Mesenchymal stem cell (in vitro differentiated cells and primary cell): ENCODE results near the gene LRRC10B.

Experiments used
- DNase-seq: peaks from one replicate; pipeline ENCODE4 v3.0.0-alpha.2; 2013
- H2AFZ ChIP-seq: one replicate; pipeline ENCODE4 v1.6.1; 2013; ENCODE audit warnings: low read depth, mild to moderate bottlenecking, control low read depth, inconsistent platforms, low read length, moderate library complexity
- H2AK5ac ChIP-seq: 2 replicates; pipeline ENCODE4 v1.6.1; 2013; ENCODE audit warnings: low read length, moderate library complexity, mild to moderate bottlenecking, inconsistent platforms; ENCODE audit not compliant: severe bottlenecking
- H2BK120ac ChIP-seq: one replicate; pipeline ENCODE4 v1.6.1; 2013; ENCODE audit warnings: low read depth, mild to moderate bottlenecking, inconsistent platforms, low read length, moderate library complexity
- H2BK12ac ChIP-seq, 2 experiments: one replicate each; pipeline ENCODE4 v1.6.1; 2013; ENCODE audit warnings: inconsistent platforms in 2 of 2, low read length in 2 of 2, mild to moderate bottlenecking in 2 of 2, moderate library complexity in 2 of 2, control low read depth in 1 of 2
- H2BK15ac ChIP-seq: one replicate; pipeline ENCODE4 v1.6.1; 2013; ENCODE audit warnings: mild to moderate bottlenecking, low read depth, inconsistent platforms; ENCODE audit not compliant: poor library complexity, severe bottlenecking
- H2BK5ac ChIP-seq: 2 replicates; pipeline ENCODE4 v1.6.1; 2013; ENCODE audit warnings: low read depth, mild to moderate bottlenecking, low read length, control low read depth, inconsistent platforms; ENCODE audit not compliant: poor library complexity, severe bottlenecking
- H3K14ac ChIP-seq, 2 experiments: one replicate each; pipeline ENCODE4 v1.6.1; 2013; ENCODE audit warnings: inconsistent platforms in 2 of 2, low read length in 2 of 2, control low read depth in 1 of 2, mild to moderate bottlenecking in 1 of 2, moderate library complexity in 1 of 2
- H3K18ac ChIP-seq, 2 experiments: one replicate each; pipeline ENCODE4 v1.6.1; 2013; ENCODE audit warnings: inconsistent platforms in 2 of 2, low read length in 2 of 2, control low read depth in 1 of 2, low read depth in 1 of 2, mild to moderate bottlenecking in 1 of 2
- H3K23ac ChIP-seq, 2 experiments: one replicate each; pipeline ENCODE4 v1.6.1; 2013; ENCODE audit warnings: inconsistent platforms in 2 of 2, low read length in 2 of 2, mild to moderate bottlenecking in 2 of 2, moderate library complexity in 2 of 2, control low read depth in 1 of 2
- H3K27ac ChIP-seq: 2 replicates; pipeline ENCODE4 v1.5.1; 2013; ENCODE audit warnings: mild to moderate bottlenecking, moderate library complexity, low read length, control low read depth, inconsistent platforms; ENCODE audit not compliant: poor library complexity, severe bottlenecking
- H3K27me3 ChIP-seq, 2 experiments: 2 replicates each; pipeline versions ENCODE4 v1.6.1 to v1.7.0; 2013; ENCODE audit warnings: low read length in 2 of 2, mild to moderate bottlenecking in 2 of 2, moderate library complexity in 2 of 2, control low read depth in 1 of 2, inconsistent platforms in 1 of 2; ENCODE audit not compliant: control insufficient read depth in 1 of 2, insufficient read depth in 1 of 2
- H3K36me3 ChIP-seq, 2 experiments: 2 replicates each; pipeline versions ENCODE4 v1.6.1 to v1.7.0; 2013; ENCODE audit warnings: low read length in 2 of 2, control low read depth in 1 of 2, inconsistent platforms in 1 of 2, low read depth in 1 of 2, mild to moderate bottlenecking in 1 of 2; ENCODE audit not compliant: insufficient read depth in 2 of 2, control insufficient read depth in 1 of 2
- H3K4ac ChIP-seq, 2 experiments: one replicate each; pipeline ENCODE4 v1.6.1; 2013; ENCODE audit warnings: inconsistent platforms in 2 of 2, low read length in 2 of 2, mild to moderate bottlenecking in 2 of 2, moderate library complexity in 2 of 2, control low read depth in 1 of 2, low read depth in 1 of 2
- H3K4me1 ChIP-seq: 2 replicates; pipeline ENCODE4 v1.6.1; 2013; ENCODE audit warnings: low read depth, low read length, control low read depth; ENCODE audit not compliant: control insufficient read depth, insufficient read depth
- H3K4me2 ChIP-seq: 2 replicates; pipeline ENCODE4 v1.6.1; 2013; ENCODE audit warnings: low read length, mild to moderate bottlenecking, inconsistent platforms; ENCODE audit not compliant: poor library complexity, severe bottlenecking
- H3K4me3 ChIP-seq, 2 experiments: 2 replicates each; pipeline versions ENCODE4 v1.5.1 to v1.7.0; 2013; ENCODE audit warnings: low read length in 2 of 2, mild to moderate bottlenecking in 2 of 2, control low read depth in 1 of 2, low read depth in 1 of 2; ENCODE audit not compliant: insufficient read depth in 1 of 2
- H3K79me1 ChIP-seq: replicated peaks from 2 replicates; pipeline ENCODE4 v1.6.1; 2013; ENCODE audit warnings: mild to moderate bottlenecking, control low read depth, low read length, inconsistent platforms; ENCODE audit not compliant: poor library complexity, severe bottlenecking
- H3K9ac ChIP-seq: 2 replicates; pipeline ENCODE4 v1.7.0; 2013; ENCODE audit warnings: mild to moderate bottlenecking, low read length, moderate library complexity
- H3K9me3 ChIP-seq: 2 replicates; pipeline ENCODE4 v1.7.0; 2013; ENCODE audit warnings: mild to moderate bottlenecking, low read length; ENCODE audit not compliant: control insufficient read depth
- H4K8ac ChIP-seq: one replicate; pipeline ENCODE4 v1.6.1; 2013; ENCODE audit warnings: inconsistent platforms, mild to moderate bottlenecking, low read length, moderate library complexity
- H4K91ac ChIP-seq: one replicate; pipeline ENCODE4 v1.6.1; 2013; ENCODE audit warnings: mild to moderate bottlenecking, low read length, inconsistent platforms
- WGBS: methylation state at CpG from one replicate; pipeline ENCODE4 v1.1.7; 2013; ENCODE audit warnings: mixed read lengths; 5-methylcytosine and 5-hydroxymethylcytosine counted together

LRRC10B gene

DNA sequence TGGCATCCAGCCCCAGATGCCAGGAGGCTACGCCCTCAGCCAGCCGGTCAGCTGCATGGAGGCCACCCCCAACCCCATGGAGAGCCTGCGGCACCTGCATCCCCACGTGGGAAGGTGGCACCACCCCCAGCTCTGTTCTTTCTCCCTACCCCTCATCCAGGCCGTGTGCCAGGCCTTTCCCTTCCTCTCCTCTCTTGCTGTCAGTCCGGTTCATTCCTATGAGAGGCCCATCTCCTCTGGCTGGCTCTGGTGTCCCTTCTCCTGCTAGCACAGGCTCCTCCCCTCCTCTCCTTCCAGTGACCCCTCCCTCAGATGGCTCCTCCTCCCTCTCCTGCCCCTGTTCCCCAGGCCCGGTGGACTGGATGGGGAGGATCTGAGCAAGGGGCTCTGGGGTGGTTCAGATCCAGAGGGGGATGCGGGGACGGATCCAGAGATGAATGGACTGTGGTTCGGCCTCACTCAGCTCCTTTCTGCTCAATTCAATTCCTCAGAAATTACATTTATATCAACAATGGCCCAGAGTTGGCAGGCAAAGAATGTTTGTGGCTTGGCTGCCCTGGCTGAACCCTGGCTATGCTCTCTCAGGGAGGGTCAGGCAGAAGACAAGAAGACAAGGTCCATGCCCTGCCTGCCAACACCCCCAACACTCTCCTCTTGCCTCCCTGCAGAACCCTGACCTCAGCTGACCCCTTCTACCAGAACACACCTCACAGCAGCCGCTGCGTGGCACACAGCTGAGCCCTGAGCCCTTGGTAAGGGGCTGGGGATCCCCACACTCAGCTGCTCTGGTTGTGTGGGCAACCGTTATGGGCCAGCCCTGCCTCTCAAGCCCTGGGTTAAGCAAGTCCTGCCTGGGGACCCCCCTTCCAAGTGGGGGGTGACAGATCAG lies 18.5 kb upstream of the LRRC10B start:
- H3K14ac ChIP-seq: peak overlapping the region in 1 of 2 experiments; percentile 18
- no peak overlapping the region for H2BK12ac ChIP-seq
- H3K36me3 ChIP-seq: no peaks in the 10 kb centered on the region
- peaks cover 32 to 37% of the 10 kb centered on the region in 2 experiments for H3K27me3 ChIP-seq
- H2BK15ac ChIP-seq: no peak overlapping the region
- H3K9me3 ChIP-seq: no peaks in the 10 kb centered on the region
- H3K23ac ChIP-seq: peak overlapping the region in 1 of 2 experiments; percentile 75
- H3K4me3 ChIP-seq: peak overlapping the region in 1 of 2 experiments; percentile 7
- H3K79me1 ChIP-seq: no peaks in the 10 kb centered on the region
- peak; percentile 24 for DNase-seq
- no peak overlapping the region for H3K4me2 ChIP-seq
- H3K27ac ChIP-seq: no peak overlapping the region
- 67% methylated on average over 12 of the region's 13 CpGs for WGBS
- H2BK5ac ChIP-seq: no peak overlapping the region
- peaks cover 12% of the 10 kb centered on the region for H3K4me1 ChIP-seq
- no peak overlapping the region for H3K9ac ChIP-seq
- H2AFZ ChIP-seq: no peak overlapping the region
- no peak overlapping the region for H2AK5ac ChIP-seq
- no peak overlapping the region for H3K4ac ChIP-seq
- no peak overlapping the region for H2BK120ac ChIP-seq
- peak overlapping the region in 1 of 2 experiments; percentile 50 for H3K18ac ChIP-seq
- peak overlapping the region; percentile 25 for H4K91ac ChIP-seq
- H4K8ac ChIP-seq: peak overlapping the region; percentile 32

GRCh38 chr11:61491736-61492395 lies 16.7 kb upstream of the LRRC10B start:
- Histone ChIP-seq H3K14ac (no peak overlapping the region), H2AFZ (no peak overlapping the region), H3K9me3 (no peaks in the 10 kb centered on the region), H3K23ac (no peak overlapping the region), H4K8ac (no peak overlapping the region), H3K9ac (no peak overlapping the region), H3K4me2 (no peak overlapping the region), H2BK12ac (no peak overlapping the region), H3K4ac (no peak overlapping the region), H2BK15ac (no peak overlapping the region), H3K27me3 (peaks cover 21 to 31% of the 10 kb centered on the region in 2 experiments), H3K79me1 (no peaks in the 10 kb centered on the region), H3K4me1 (peaks cover 10% of the 10 kb centered on the region), H3K18ac (no peak overlapping the region), H3K36me3 (no peaks in the 10 kb centered on the region), H2AK5ac (no peak overlapping the region), H4K91ac (no peak overlapping the region), H2BK5ac (no peak overlapping the region), H2BK120ac (no peak overlapping the region), H3K4me3 (no peak overlapping the region), H3K27ac (no peak overlapping the region)
- DNase-seq: no peak
- 83% methylated on average over 12 of the region's 12 CpGs for WGBS

DNA sequence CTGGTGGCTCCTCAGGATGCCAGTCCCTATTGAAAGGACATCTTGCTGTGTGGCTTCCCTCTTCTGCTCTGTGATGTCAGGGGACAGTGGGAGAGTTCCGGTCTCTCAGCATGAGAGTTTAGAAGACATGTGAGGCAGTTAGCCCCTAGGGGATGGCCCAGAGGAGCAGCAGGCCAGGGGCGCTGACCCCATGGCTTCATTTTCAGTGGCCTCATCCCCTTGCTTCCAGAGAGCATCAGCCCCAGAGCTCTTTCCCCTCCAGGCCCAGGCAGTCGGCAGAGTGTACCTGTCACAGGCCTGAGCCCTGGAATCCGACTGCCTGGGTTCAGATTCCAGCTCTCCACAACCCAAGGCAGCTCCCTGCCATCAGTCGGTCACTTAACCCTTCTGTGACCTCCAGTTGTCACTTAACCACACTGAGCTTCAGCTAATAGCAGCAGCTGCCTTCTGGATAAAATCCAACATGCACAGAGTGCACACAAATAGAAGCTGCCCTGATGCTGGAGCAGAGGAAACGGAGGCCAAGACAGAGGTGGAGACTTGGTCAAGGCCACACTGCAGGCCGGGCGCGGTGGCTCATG lies 14.1 kb upstream of the LRRC10B start:
- H3K27me3 ChIP-seq: peaks cover 19 to 30% of the 10 kb centered on the region in 2 experiments
- H4K91ac ChIP-seq: no peak overlapping the region
- no peak overlapping the region for H3K4ac ChIP-seq
- no peaks in the 10 kb centered on the region for H3K36me3 ChIP-seq
- H2BK120ac ChIP-seq: no peak overlapping the region
- H3K18ac ChIP-seq: no peak overlapping the region
- H2BK5ac ChIP-seq: no peak overlapping the region
- no peak for DNase-seq
- H3K9me3 ChIP-seq: no peaks in the 10 kb centered on the region
- WGBS: 60% methylated on average over 8 of the region's 9 CpGs
- H3K14ac ChIP-seq: no peak overlapping the region
- H2BK15ac ChIP-seq: no peak overlapping the region
- H3K4me2 ChIP-seq: no peak overlapping the region
- no peaks in the 10 kb centered on the region for H3K79me1 ChIP-seq
- H3K4me1 ChIP-seq: peaks cover 2% of the 10 kb centered on the region
- H3K4me3 ChIP-seq: no peak overlapping the region
- no peak overlapping the region for H2AK5ac ChIP-seq
- H4K8ac ChIP-seq: no peak overlapping the region
- no peak overlapping the region for H2BK12ac ChIP-seq
- no peak overlapping the region for H3K9ac ChIP-seq
- no peak overlapping the region for H3K27ac ChIP-seq
- no peak overlapping the region for H3K23ac ChIP-seq
- no peak overlapping the region for H2AFZ ChIP-seq
